GM12878 (cell line): ENCODE measurements around the gene CUEDC1. TPM values are rescaled to one million over a fixed set of nuclear protein-coding genes. Genes with fewer than 3 reads are reported as not detected.

Experiments
- ATAC-seq: fragments of 200-7000 bp; cut with Tn5 transposase; 3 replicates; pipeline ENCODE4 v1.9.1; 2020; ENCODE audit warnings: mild to moderate bottlenecking, moderate library complexity
- BruUV-seq: library from RNA; stranded (reverse); fragments of 400-500 nt; replicated peaks from 2 replicates; lab custom pipeline; 2021; lab: Mats Ljungman, UMichigan
- CTCF ChIA-PET: fragments of 300-600 bp; sonication (Branson Sonifier 250); formaldehyde crosslinking; extraction: SDS; loops from one replicate; lab custom pipeline; 2021; ENCODE audit warnings: inconsistent platforms; lab: Yijun Ruan, JAX
- POLR2A ChIA-PET: fragments of 350-600 bp; formaldehyde crosslinking; extraction: SDS; loops from one replicate; lab custom pipeline; 2021; ENCODE audit warnings: inconsistent platforms; lab: Charles Lee
- RAD21 ChIA-PET: fragments of 300-600 bp; sonication (Branson Sonifier 250); formaldehyde crosslinking; loops from one replicate; lab custom pipeline; 2023; ENCODE audit warnings: antibody characterized with exemption; ENCODE audit not compliant: unreplicated experiment; lab: Charles Lee
- SMC1A ChIA-PET: fragments of 300-600 bp; sonication (Branson Sonifier 250); formaldehyde crosslinking; loops from one replicate; lab custom pipeline; 2023; ENCODE audit not compliant: unreplicated experiment, uncharacterized antibody; lab: Charles Lee
- DNase-seq: peaks from one replicate; pipeline ENCODE4 v3.0.0-alpha.2; 2011; ENCODE audit warnings: low read depth, low spot score
- FAIRE-seq: peaks from 3 replicates; lab custom pipeline; 2011; peaks lifted over from hg19 to GRCh38; lab: Jason Lieb, UNC
- H2AFZ ChIP-seq: 2 replicates; pipeline ENCODE4 v1.6.0; 2011; ENCODE audit warnings: low read depth, low read length, control low read depth; ENCODE audit not compliant: control insufficient read depth
- H3K27ac ChIP-seq: 2 replicates; pipeline ENCODE4 v1.5.1; 2011; ENCODE audit warnings: control low read depth; ENCODE audit not compliant: control insufficient read depth, insufficient read depth
- H3K27me3 ChIP-seq, 2 experiments: replicated peaks in 1 of 2; 2 replicates each; pipeline versions ENCODE4 v1.6.0 to v1.6.1; 2011; ENCODE audit warnings: low read length in 1 of 2; ENCODE audit not compliant: control insufficient read depth in 2 of 2, insufficient read depth in 2 of 2
- H3K36me3 ChIP-seq, 2 experiments: 2 replicates each; pipeline ENCODE4 v1.5.1; 2011; ENCODE audit warnings: low read length in 1 of 2; ENCODE audit not compliant: control insufficient read depth in 2 of 2, insufficient read depth in 2 of 2
- H3K4me1 ChIP-seq: 2 replicates; pipeline ENCODE4 v1.6.1; 2011; ENCODE audit warnings: mild to moderate bottlenecking, low read length, moderate library complexity, mixed read lengths; ENCODE audit not compliant: control insufficient read depth, insufficient read depth
- H3K4me2 ChIP-seq: 2 replicates; pipeline ENCODE4 v1.6.0; 2011; ENCODE audit warnings: control low read depth; ENCODE audit not compliant: control insufficient read depth, insufficient read depth
- H3K4me3 ChIP-seq: fragments of 200-600 bp; sonication (generic); 2 replicates; pipeline ENCODE4 v1.5.1; 2016
- H3K79me2 ChIP-seq: 2 replicates; pipeline ENCODE4 v1.6.0; 2011; ENCODE audit warnings: low read length; ENCODE audit not compliant: control insufficient read depth, insufficient read depth
- H3K9ac ChIP-seq: 2 replicates; pipeline ENCODE4 v1.8.0; 2011; ENCODE audit warnings: low read length, control low read depth, mixed read lengths; ENCODE audit not compliant: control insufficient read depth, insufficient read depth
- H3K9me3 ChIP-seq: replicated peaks from 3 replicates; pipeline ENCODE4 v1.5.1; 2011; ENCODE audit warnings: mild to moderate bottlenecking, low read length; ENCODE audit not compliant: control insufficient read depth, insufficient read depth
- H4K20me1 ChIP-seq: 2 replicates; pipeline ENCODE4 v1.6.0; 2011; ENCODE audit not compliant: control insufficient read depth, insufficient read depth
- ATF3 ChIP-seq: IDR thresholded peaks from 2 replicates; pipeline ENCODE4 v1.6.1; 2011; ENCODE audit warnings: low read depth, mild to moderate bottlenecking, low read length, moderate library complexity, borderline replicate concordance; ENCODE audit errors: extremely low read depth
- BCL11A ChIP-seq: IDR thresholded peaks from 2 replicates; pipeline ENCODE4 v1.6.1; 2011; ENCODE audit warnings: low read depth, low read length
- E2F8 ChIP-seq: fragments of 450-650 bp; IDR thresholded peaks from 2 replicates; pipeline ENCODE4 v1.6.1; 2018; ENCODE audit warnings: mild to moderate bottlenecking, low read depth, moderate library complexity; ENCODE audit not compliant: partially characterized antibody
- EGR1 ChIP-seq, 2 experiments: IDR thresholded peaks; 1 replicate in 1 of 2; 2 replicates in 1 of 2; pipeline ENCODE4 v1.6.1; 2011 to 2012; ENCODE audit warnings: low read depth in 2 of 2, low read length in 2 of 2, borderline replicate concordance in 1 of 2, mild to moderate bottlenecking in 1 of 2, moderate library complexity in 1 of 2
- ETV6 ChIP-seq, 2 experiments: fragments of 450-650 bp in 1 of 2; IDR thresholded peaks in 1 of 2; conservative IDR thresholded peaks in 1 of 2; 2 replicates each; pipeline ENCODE4 v1.6.1; 2014; ENCODE audit warnings: antibody characterized with exemption in 1 of 2, borderline replicate concordance in 1 of 2, low read depth in 1 of 2, mild to moderate bottlenecking in 1 of 2, moderate library complexity in 1 of 2
- EZH2 ChIP-seq: IDR thresholded peaks from 2 replicates; pipeline ENCODE4 v1.6.1; 2012; ENCODE audit warnings: low read depth, mild to moderate bottlenecking, control low read depth, inconsistent platforms, low read length, borderline replicate concordance; ENCODE audit not compliant: control insufficient read depth
- NBN ChIP-seq: fragments of 450-650 bp; IDR thresholded peaks from 2 replicates; pipeline ENCODE4 v1.6.1; 2016
- RFX5 ChIP-seq: IDR thresholded peaks from 2 replicates; pipeline ENCODE4 v1.6.1; 2011; ENCODE audit warnings: low read depth, low read length, improper control_type of control experiment
- SIN3A ChIP-seq: IDR thresholded peaks from 2 replicates; pipeline ENCODE4 v1.6.1; 2012; ENCODE audit warnings: low read depth, low read length, improper control_type of control experiment
- SMAD1 ChIP-seq: fragments of 450-650 bp; IDR thresholded peaks from 2 replicates; pipeline ENCODE4 v1.6.1; 2018; ENCODE audit warnings: mild to moderate bottlenecking, low read depth; ENCODE audit not compliant: partially characterized antibody
- TCF3 ChIP-seq: IDR thresholded peaks from 2 replicates; pipeline ENCODE4 v1.6.1; 2012; ENCODE audit warnings: low read depth, mild to moderate bottlenecking, low read length, borderline replicate concordance; ENCODE audit not compliant: insufficient read depth
- WRNIP1 ChIP-seq: IDR thresholded peaks from 2 replicates; pipeline ENCODE4 v1.6.1; 2011; ENCODE audit warnings: low read depth, low read length, improper control_type of control experiment, borderline replicate concordance
- ZBTB40 ChIP-seq: fragments of 450-650 bp; IDR thresholded peaks from 2 replicates; pipeline ENCODE4 v1.6.1; 2016; ENCODE audit warnings: mild to moderate bottlenecking, moderate library complexity, borderline replicate concordance
- WGBS: methylation state at CpG from one replicate; pipeline ENCODE4 v1.1.6; 2016; ENCODE audit warnings: low lambda C conversion rate; ENCODE audit not compliant: insufficient replicate concordance, insufficient coverage; ENCODE audit errors: missing lambda C conversion rate; 5-methylcytosine and 5-hydroxymethylcytosine counted together
- in situ Hi-C: fragments of 300-500 bp; cut with MboI; formaldehyde crosslinking; loops from 9 replicates; pipeline ENCODE4 v1.14.3; 2018; ENCODE audit warnings: mixed read lengths
- intact Hi-C: fragments of 100-400 bp; cut with micrococcal nuclease; formaldehyde crosslinking; loops from one replicate; pipeline ENCODE4 v1.14.2; 2022; ENCODE audit not compliant: unreplicated experiment
- polyA plus RNA-seq, 11 experiments: library from polyadenylated mRNA; depleted of rRNA in 4 of 11; unstranded in 6 of 11; stranded (reverse) in 5 of 11; fragments of >200 nt; fragmentation: Nextera tagmentation in 4 of 11; fragmentation: Illumina TruSeq in 1 of 11; extraction: Ambion mirVana in 4 of 11; extraction: Trizol in 1 of 11; gene quantifications; 1 replicate in 1 of 11; 2 replicates in 10 of 11; pipeline versions ENCODE4 v1.2.1 to v1.2.3, GENCODE V29; 2011 to 2016; ENCODE audit warnings: inconsistent platforms in 2 of 11, missing spikeins in 2 of 11, low read depth in 1 of 11
- total RNA-seq, 4 experiments: library from RNA; depleted of rRNA in 3 of 4; stranded (reverse); fragments of >200 nt in 3 of 4; fragmentation: Illumina TruSeq in 1 of 4; extraction: Trizol in 1 of 4; gene quantifications; 2 replicates each; pipeline versions ENCODE4 v1.2.1 to v1.2.3, GENCODE V29; 2013 to 2021

Gene CUEDC1
- total and polyA plus RNA-seq, 10 of the 15 experiments (the other 5 are each of a cell fraction or from before 2014, with no cell fraction given) = 0.24 to 7.4 (median 1.8) TPM

GRCh38 chr17:57939797-57940196 lies 15.4 kb downstream of the CUEDC1 start:
- Histone ChIP-seq H3K4me1 (peaks cover 45% of the 10 kb centered on the region), H3K9me3 (no peaks in the 10 kb centered on the region), H4K20me1 (no peaks in the 10 kb centered on the region; the same call in 1 of the 2 replicates), H3K79me2 (no peaks in the 10 kb centered on the region), H3K9ac (no peak overlapping the region), H2AFZ (no peak overlapping the region), H3K36me3 (no peaks in the 10 kb centered on the region), H3K27ac (no peak overlapping the region), H3K4me3 (no peak overlapping the region; the same call in 1 of the 2 replicates), H3K27me3 (no peaks in the 10 kb centered on the region), H3K4me2 (peak overlapping the region; percentile 64)
- ChIA-PET POLR2A (interaction anchor here (0.7 to 5.3 kb wide), 12 partner anchors 9 to 80 kb away, joined by 3 to 51 read pairs (median 6); partner anchors contain the start of gene CUEDC1), CTCF (interaction anchor here (0.7 to 9.5 kb wide), 13 partner anchors 10 to 84 kb away, joined by 3 to 77 read pairs (median 5); partner anchors contain the start of gene CUEDC1), RAD21 (interaction anchor here (0.5 to 5.2 kb wide), 16 partner anchors 11 to 347 kb away, joined by 3 to 86 read pairs (median 5); partner anchors contain the start of genes CUEDC1, MRPS23, SRSF1 and VEZF1), SMC1A (interaction anchor here (0.6 to 8.2 kb wide), 22 partner anchors 9 to 81 kb away, joined by 3 to 138 read pairs (median 6); partner anchors contain the start of gene CUEDC1)
- DNase-seq (peak; percentile 75), FAIRE-seq (no peak), ATAC-seq (peak; percentile 87)
- BruUV-seq = no TSS peak
- intact Hi-C loops = no loop called here
- 0% methylated on average over 6 of the region's 7 CpGs for WGBS
- in situ Hi-C loops = no loop called here
- TF ChIP-seq WRNIP1 (no peak), ETV6 (conservative IDR thresholded peaks at IDR 0.05 in 1 of 2, IDR thresholded peaks at IDR 0.05 in 1 of 2; ENCODE audit: borderline replicate concordance in 1 of 2, low read depth in 1 of 2) (peak in 1 of 2 experiments; percentile 58; a peak in 1 of 4 replicates), RFX5 (no peak), EZH2 (no peak), SMAD1 (no peak), SIN3A (no peak; the same call in 1 of the 2 replicates), TCF3 (peak; percentile 100), ZBTB40 (no peak), EGR1 (IDR thresholded peaks at IDR 0.05; ENCODE audit: borderline replicate concordance in 1 of 2, low read depth in 2 of 2, low read length in 2 of 2) (peak in 1 of 2 experiments; percentile 96; a peak in 2 of 3 replicates), ATF3 (no peak), NBN (peak; percentile 66; the same call in 1 of the 2 replicates), E2F8 (no peak), BCL11A (0 out of 2 replicates have a peak, but pooled peaks have one; percentile 62)
